GM19468 (cell line): Measurements from ENCODE around the gene SGPL1.
"Not testable (repeated sequence)": the region's sequence is repeated elsewhere in the genome, so short reads cannot be mapped to it uniquely, and the experiment has no call there.

ENCODE experiments used
- ATAC-seq: cut with Tn5 transposase; IDR thresholded peaks from one replicate; pipeline ENCODE4 v1.9.1; 2021; ENCODE audit warnings: mild to moderate bottlenecking, moderate library complexity, moderate number of reproducible peaks; ENCODE audit not compliant: unreplicated experiment; ENCODE audit errors: extremely low read depth

Gene SGPL1, protein sequence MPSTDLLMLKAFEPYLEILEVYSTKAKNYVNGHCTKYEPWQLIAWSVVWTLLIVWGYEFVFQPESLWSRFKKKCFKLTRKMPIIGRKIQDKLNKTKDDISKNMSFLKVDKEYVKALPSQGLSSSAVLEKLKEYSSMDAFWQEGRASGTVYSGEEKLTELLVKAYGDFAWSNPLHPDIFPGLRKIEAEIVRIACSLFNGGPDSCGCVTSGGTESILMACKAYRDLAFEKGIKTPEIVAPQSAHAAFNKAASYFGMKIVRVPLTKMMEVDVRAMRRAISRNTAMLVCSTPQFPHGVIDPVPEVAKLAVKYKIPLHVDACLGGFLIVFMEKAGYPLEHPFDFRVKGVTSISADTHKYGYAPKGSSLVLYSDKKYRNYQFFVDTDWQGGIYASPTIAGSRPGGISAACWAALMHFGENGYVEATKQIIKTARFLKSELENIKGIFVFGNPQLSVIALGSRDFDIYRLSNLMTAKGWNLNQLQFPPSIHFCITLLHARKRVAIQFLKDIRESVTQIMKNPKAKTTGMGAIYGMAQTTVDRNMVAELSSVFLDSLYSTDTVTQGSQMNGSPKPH

DNA sequence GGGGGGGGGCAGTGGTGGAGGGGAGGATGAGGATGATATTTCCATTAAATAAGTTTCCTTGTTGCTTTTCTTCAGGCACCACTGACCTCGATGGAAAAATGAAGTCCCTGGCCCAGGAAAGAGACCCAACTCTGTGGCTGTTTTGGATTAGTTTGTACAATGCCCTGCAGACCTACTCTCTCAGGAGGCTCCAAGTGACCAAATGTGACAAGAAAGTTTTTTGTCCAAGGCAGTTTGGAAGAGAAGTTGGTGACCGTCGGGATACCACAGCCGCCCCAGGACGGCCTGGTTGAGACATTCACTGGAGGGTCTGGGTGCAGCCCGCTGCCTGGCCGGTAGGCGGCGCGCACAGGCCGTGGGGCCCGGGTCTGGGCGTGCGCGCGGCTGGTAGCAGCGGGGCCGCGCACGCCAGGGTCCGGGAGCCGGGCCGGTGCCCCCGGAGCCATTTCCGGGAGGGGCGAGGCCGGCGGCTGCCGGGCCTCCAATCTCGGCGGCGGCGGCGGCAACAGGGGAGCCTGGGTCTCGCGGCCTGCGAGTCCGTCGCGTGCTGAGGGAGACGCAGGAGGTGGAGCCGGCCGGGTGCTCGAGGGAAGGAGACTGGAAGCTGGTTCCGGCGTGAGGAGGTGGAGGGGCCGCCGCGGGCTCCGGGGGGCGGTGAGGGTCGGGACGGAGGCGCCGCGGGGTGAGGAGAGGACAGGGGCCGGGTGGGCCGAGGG is at the start of gene SGPL1:
SGPL1 (plus strand) TSS at position 445 of the 716 bp plus-strand sequence. CDS start 906 bp downstream, outside the sequence.
- peak; percentile 67 for ATAC-seq

DNA sequence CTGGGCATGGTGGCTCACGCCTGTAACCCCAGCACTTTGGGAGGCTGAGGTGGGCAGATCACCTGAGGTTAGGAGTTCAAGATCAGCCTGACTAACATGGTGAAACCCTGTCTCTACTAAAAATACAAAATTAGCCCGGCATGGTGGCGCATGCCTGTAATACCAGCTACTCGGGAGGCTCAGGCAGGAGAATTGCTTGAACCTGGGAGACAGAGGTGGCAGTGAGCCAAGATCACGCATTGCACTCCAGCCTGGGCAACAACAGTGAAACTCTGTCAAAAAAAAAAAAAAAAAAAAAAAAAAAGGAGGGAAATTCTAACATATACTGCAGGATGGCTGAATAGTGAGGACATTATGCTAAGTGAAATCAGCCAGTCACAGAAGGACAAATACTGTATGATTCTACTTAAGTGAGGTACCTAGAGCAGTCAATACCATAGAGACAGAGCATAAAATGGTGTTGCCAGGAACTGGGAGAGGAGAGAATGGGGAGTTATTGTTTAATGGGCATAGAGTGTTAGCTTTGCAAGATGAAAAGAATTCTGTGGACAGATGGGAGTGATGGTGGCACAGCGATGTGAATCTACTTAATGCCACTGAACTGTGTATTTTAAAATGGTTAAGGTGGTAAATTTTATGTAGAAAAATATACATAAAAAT is 47.6 kb upstream of the SGPL1 start:
- ATAC-seq = not testable (repeated sequence)

DNA sequence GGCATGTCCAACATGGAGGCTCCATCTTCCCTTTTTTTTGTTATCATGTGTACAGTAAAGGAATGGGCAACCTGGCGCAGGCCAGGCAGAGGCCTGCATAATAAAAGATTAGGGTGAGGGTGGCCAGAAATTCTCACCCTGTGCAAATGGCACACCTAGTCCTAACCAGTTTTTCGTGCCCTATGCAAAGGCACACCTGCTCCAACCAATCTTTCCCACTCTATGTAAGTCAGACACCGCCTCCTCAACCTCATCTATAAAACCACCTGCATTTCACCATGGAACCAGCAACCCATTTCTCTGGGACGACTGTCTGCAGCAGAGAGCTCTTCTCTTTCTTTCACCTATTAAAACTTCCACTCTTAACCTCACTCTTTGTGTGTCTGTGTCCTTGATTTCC is 46.6 kb upstream of the SGPL1 start:
- ATAC-seq = no peak

DNA sequence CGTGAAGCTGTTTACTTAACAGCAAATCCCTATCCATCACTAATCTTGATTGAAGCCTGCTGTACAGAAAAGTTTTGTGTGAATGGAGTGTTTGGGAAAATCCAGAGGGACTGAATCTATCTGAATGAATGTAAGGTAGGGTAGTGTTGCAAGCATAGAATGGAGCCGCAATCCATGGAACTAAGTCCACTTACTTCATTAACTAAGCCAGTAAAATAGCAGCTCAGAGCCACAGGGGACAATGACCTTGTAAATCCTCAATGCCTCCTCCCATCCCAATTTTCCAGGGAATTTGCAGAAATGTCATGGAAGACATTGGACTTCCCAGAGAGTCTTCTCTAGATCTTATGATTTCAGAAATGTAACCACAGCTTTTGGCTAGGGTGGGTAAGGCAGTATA is 45.7 kb upstream of the SGPL1 start:
- no peak for ATAC-seq

DNA sequence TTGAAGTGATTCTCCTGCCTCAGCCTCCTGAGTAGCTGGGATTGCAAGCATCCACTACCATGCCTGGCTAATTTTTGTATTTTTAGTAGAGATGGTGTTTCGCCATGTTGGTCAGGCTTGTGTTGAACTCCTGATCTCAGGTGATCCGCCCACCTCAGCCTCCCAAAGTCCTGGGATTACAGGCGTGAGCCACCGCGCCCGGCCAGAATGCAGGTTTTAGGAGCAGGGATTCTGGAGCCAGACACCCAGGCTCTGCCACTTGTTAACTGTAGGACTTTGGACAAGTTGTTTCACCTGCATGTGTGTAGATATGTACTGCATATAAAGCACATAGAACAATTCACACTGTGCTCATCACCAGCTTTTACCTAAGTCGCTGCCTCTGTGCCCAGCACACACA is 45.2 kb upstream of the SGPL1 start:
- not testable (repeated sequence) for ATAC-seq

DNA sequence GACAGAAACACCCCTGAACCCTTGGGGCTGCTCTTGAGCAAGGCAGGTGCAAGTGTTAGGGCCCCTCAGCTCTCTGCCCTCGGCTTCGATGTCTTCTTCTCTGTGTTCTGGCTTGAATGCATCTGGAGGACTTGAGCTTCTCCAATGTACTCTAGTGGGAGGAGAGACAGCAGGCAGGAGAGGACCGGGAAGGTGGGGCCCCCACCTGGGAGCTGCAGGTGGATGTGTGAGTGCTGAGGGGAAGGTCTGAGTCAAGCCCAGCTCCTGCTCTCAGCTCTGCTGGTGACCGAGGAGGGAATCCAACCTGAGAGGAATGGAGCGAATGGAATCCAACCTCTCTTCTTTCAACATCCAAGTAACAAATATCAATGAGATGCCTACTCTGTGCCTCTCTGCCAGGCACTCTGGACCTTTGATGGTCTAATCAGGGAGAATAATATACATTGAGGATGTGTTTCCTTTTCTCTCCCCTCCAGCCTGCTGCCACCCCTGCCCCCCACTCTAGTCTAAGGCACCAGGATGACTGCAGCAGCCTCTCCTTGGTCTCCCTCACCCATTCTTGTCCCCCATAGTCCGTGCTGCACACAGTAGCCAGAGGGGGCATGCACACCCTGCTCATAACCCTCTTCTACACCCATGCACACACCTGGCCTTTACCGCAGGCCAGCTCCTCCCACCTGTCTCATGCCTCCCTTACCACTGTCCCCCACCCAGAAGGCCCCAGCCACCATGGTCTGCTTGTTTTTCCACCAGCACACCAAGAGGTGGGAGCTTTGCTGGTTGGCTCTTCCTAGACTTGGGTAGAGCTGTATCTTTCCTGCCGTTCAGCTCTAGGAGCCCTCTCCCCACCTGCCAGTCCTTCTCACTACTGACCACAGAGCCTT is 44.2 kb upstream of the SGPL1 start:
- ATAC-seq = no peak

DNA sequence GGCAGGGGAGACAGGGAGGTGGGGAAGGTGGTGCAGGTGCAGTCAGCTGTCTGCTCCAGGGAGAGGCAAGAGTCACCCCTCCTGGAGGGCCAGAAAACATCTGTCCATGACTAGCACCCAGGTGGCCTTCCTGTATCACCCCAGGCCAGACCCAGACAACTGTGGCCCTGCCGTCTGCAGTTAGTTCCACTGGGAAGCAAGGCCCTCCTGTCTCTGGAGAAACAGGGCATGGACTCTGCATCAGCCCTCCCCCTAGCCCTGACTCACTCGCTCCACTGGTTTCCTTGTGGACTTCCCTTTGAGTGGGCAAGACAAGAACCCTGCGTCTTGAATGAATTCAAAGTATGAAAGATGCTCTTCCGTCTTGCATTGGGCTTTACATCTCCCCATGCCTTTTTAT is 43.1 kb upstream of the SGPL1 start:
- ATAC-seq = no peak

DNA sequence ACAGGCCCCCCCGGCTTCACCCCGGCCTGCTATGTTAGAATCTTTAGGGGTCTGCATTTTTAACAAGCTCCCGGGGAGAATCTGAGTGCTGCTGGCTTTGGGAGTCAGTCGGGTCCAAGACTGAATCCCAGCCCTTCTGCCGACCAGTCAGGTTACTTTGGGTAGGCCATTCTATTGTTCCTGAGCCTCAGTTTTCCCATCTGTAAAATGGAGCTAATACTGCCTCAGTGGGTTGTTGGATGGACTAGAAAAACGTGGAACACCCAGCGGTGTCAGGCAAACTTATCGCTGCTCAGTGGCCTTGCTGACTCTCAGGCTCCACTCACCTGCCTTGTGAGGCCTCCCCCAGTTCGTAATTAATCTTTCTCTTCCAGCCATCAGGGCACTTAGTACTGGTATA is 42.3 kb upstream of the SGPL1 start:
- ATAC-seq = no peak

DNA sequence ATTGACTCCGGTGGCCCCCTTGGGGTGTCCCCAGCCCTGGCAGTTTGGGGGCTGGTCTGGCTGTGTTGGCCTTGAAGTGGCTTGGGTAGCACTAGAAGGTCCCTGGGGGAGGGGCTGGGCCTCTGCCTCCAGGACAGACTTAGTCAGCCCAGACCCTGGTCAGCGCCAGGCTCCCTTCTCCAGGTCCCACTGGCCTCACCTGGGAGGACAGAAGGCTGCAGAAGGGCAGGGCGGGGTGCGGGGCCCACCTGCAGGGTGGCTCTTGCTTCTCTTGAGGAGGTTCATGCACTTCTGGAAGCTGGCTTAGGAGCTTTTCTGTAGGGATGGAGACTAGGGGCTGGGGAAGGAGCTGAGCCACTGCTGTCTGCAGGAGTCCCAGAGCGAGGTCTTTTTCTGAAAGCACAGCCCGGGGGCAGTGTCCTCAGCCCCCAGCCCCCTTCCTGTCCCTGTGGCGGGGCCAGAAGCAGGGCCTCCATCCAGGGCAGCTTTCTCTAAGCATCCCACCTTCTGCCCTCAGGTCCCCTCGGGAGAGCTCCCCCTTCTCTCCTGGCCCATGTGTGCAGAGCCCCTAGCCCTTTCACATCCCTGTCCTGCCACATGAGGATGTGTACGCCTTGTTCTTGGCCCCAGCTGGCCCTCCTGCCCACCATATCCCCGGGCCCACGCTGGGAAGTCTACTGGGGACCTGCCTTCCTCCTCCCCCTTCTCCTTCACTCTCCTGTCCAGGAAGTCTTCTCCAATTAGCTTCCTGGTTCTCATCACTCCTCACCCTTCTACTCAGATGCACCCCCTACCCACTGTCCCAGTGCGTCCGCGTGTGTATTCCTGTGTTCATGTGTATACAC is 41.6 kb upstream of the SGPL1 start:
- ATAC-seq = no peak

DNA sequence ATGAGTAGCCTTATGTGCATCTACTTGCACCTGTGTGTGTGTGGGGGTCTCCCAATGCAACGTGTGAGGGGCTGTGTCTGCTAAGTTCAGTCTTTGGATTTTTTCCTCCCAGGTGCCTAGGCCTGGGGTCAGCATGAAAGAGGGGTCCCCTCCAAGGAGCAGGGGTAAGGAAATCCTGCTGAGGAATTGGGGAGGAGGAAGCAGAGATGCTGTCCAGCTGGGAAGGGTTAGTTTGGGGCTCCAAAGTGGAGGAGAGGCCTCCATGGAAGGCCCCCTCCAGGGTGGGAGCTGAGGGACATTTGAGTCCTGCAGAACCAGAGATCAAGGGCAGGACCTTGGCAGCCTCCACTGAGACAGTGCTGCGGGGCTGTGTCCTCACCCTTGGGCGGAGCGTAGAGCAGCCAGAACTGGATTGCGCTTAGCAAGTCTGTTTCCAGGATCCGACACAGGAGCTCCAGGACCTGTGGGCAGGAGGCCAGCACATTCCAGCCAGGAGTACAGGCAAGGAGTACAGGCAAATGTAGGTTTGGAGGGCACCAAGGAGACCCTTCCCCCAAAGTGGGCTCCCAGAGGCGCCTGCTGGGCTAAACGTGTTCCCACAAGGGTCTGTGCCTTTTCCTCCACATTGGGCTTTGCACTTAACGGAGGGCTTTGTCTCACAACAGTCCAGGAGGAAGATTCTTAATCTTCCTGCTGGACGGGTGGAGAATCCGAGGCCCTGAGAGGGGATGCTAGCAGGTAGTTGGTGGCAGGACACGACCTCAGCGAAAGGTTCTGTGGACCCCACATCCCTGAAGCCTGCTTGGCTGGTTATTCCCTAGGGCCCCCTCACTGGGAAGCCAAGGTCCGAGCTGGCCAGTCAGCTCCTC is 40.7 kb upstream of the SGPL1 start:
- no peak for ATAC-seq

DNA sequence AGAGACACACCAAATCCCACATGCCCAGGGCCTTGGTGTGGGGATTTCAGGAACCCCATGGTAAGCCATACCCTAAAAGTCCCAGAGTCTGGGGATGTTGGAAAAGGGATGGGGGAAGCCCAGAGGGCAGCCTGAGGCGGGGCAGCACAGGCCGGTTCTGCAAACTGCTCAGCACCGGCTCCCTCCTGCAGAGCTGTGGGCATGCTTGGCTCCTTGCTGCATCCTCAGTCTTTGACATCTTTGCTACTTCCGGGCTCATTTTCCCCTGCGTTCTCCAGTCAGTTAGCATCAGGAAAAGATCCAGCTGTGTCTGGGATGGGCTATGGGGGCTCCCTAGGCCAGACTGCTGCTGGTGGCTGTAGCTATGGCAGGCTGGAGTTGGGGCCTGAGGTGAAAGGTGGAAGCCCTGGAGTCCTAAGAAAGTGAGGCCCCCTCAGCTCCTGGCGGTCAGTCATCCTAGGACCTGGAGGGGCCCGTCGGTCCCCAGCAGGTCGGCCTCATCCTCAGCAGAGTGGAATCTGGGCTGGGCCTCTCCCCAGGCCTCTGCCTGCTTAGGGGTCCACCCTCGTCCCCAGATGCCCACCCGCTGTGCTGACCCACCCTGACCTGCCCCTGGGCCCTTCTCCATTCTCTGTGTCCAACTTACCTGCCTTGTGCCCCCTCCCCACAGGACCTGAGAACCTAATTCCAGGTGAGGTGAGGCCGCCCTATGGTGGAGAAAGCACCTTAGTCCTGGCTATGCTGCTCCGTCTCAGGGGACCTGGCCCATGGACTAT is 39.9 kb upstream of the SGPL1 start:
- no peak for ATAC-seq

DNA sequence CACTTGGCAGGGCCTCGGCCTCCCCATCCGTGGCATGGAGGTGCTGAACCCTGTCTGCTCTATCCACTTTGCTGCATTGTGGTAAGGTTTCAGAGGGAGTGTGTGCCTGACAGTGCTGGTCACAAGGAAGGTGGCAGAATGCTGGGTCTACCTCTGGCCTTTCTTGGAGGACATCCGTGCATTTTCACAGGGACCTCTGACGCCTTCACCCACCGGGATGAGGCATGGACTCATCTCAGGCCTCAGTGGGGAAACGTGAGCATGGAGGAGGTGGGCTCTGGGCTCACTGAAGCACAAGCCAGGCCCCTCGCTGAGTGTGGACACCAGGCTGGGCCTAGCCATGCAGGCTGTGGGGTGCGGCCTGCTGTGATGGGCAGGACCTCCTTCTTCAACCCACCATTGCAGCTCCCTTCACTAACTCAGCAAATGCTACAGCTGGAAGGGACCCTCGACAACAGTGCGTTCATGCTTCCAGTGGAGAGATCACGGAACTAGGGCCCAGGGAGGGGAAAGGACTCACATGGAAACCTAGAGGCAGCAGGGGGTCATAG is 39.2 kb upstream of the SGPL1 start:
- no peak for ATAC-seq

DNA sequence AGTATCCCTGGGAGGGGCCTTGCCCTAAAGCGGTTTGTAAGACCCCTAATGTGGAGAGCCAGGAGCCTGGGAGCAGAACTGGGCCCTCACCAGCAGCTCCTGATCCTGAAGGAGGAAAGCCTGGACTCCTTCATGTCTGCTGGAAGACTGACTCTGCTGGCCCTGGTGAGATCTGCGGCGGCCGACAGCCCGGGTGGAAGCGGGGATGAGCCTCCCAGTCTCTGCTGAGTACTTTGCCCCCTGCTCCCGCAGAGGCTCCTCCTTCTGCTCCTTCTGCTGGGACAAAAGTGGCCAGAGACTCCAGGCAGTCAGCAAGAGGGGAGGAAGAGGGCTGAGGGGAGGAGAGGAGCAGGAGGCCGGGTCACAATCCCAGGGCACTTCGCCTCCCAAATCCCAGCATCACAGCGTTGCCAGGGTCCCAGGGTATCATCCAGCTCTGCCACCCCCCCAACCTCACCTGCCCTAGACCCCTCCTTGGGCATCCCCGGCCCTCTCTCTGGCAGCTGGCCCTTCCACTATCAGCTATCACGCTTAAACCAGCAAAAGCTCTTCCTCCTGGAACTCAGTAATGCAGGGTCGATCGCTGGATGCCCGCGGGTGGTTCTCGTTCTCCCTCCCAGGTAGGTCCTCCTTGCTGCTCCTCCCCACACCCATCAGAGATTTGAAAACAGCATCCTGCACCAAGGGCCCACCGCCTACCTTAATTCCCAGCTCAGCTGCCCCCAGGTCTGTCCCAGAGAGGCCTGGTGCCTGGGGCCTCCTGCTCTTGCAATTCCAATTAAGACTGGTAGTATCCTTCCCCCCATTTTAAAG is 38.5 kb upstream of the SGPL1 start:
- no peak for ATAC-seq

DNA sequence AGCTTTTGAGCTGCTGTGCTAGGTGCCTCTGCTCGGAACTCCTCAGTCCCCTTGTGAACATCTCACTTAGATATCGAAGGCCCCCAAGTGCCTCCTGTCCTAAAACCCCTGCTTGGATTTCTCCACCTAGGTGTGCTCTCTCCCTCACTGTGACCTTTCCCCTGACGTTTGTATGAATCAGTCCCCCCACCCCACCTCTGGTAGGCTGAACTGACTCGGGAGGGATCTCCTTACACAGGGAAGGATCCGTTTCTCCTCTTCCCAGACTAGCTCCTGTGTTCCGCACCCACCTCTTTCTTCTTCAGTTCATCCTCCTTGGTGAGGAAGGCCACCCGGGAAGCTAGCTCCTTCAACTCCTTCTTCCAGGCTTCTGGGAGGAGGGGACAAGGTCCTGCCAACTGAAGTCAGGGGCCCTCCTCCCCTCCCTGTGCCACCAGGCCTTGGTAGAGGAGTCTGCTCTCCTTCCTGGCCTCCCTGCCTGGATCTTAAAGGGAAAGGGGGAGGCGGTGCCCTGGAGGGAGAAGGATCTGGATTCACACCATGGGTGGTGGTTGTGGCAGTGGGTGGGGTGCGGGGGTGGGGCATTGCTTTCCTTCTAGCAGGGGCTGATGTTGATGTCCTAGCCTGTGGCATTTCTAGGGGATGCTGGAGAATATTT is 37.4 kb upstream of the SGPL1 start:
- ATAC-seq = no peak

DNA sequence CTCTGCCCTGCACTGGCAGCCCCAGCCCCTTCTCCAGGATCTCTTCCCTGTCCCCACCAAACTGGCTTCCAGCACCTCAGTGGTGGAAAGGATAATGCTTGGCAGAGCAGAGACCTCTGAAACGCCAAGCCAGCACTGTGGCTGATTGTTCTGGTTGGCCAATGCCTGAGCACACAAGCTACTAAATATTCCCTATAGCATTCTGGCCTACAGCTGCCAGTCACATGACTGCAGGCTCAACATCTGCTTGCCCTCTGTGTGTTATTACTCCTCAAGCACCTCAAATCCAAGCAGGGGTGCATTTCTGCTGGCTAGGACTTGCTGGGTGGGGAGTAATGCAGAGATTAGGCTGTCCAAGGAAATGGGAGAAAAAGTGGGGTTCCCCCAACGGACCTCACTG is 36.7 kb upstream of the SGPL1 start:
- ATAC-seq = no peak
